Measurements from ENCODE around the gene FOXN4. TPM values are rescaled to one million over a fixed set of nuclear protein-coding genes. Genes with fewer than 3 reads are reported as not detected.

Gene FOXN4
- total and polyA plus RNA-seq, 2 of the 13 experiments (the other 11 are each of a cell fraction or from before 2014, with no cell fraction given) = 0.11 TPM; not detected in 1

- TF ChIP-seq HBP1 (CRISPR knock-in tag; IDR thresholded peaks at IDR 0.05; ENCODE audit: low read depth) = no peak
- no peak for TF ChIP-seq ZNF839 (CRISPR knock-in tag; IDR thresholded peaks at IDR 0.05; ENCODE audit: borderline replicate concordance)
- 0 out of 2 replicates have a peak, but pooled peaks have one; percentile 8 for TF ChIP-seq BHLHE40 (IDR thresholded peaks at IDR 0.05; ENCODE audit: low read length)
Observed at GRCh38 chr12:109305547-109305946, 3.5 kb downstream of the FOXN4 start (continued).

DNA sequence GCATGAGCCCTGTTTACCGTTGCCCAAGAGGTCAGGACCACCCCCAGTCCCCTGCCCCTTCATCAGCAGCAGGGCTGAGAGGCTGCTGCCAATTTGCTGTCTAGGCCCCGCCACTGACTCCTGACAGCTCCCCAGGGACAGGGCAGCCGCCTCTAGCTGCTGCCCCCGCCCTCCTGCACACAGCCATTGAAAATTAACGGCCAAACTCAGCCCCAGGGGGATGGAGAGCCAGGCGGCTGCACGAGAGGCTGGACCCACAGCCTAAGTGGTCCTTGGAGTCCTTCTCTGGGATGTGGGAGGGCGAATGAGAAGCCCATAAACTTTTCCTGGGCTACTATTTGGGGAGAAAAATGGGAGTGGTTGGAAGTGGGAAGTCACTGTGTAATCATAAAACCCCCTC lies 4.6 kb downstream of the FOXN4 start:
- ChIA-PET CTCF (ENCODE audit: low intra/inter-chr PET ratio, low total read pairs) (no interaction called here), POLR2A (no interaction called here)
- ATAC-seq (no peak), DNase-seq (ENCODE audit: low spot score) (no peak), FAIRE-seq (no peak)
- no peaks in the 10 kb centered on the region for H3K9me3 ChIP-seq (ENCODE audit: low read length)
- peaks cover 27% of the 10 kb centered on the region for H3K4me1 ChIP-seq (ENCODE audit: insufficient read depth, low read length)
- H3K27ac ChIP-seq (ENCODE audit: extremely low read length, insufficient read depth, low read length) = no peak overlapping the region
- H3K36me3 ChIP-seq (replicated peaks in 1 of 2; ENCODE audit: control insufficient read depth in 1 of 2, insufficient read depth in 2 of 2, low read length in 2 of 2) = no peaks in the 10 kb centered on the region
- H4K20me1 ChIP-seq (ENCODE audit: insufficient read depth, low read length) = no peaks in the 10 kb centered on the region
- in situ Hi-C loops (cut with HindIII; ENCODE audit: extremely low pct_ligation_motif_present, low pct_unique_long_range_greater_than_20kb) = no loop called here
- H3K27me3 ChIP-seq (ENCODE audit: control insufficient read depth in 1 of 2, insufficient read depth in 2 of 2, low read length in 2 of 2) = peaks cover 3 to 33% of the 10 kb centered on the region in 2 experiments
- BruUV-seq (replicated peaks) = no TSS peak
- no peak overlapping the region for H3K4me2 ChIP-seq (ENCODE audit: low read depth, low read length)
- H3K9ac ChIP-seq (ENCODE audit: insufficient read depth, low read depth, low read length) = no peak overlapping the region
- H2AFZ ChIP-seq (ENCODE audit: low read length) = no peak overlapping the region
- intact Hi-C loops (cut with micrococcal nuclease; ENCODE audit: unreplicated experiment) = no loop called here
- WGBS (ENCODE audit: low lambda C conversion rate) = 15% methylated on average over 4 of the region's 8 CpGs
- H3K79me2 ChIP-seq (ENCODE audit: insufficient read depth, low read length) = no peaks in the 10 kb centered on the region
- no peak overlapping the region for H3K4me3 ChIP-seq (replicated peaks in 1 of 3; ENCODE audit: insufficient read depth in 1 of 3, low read depth in 2 of 3, low read length in 3 of 3)
- no peak for TF ChIP-seq ZNF512B (CRISPR knock-in tag; IDR thresholded peaks at IDR 0.05; ENCODE audit: borderline replicate concordance)
- TF ChIP-seq ZNF543 (CRISPR knock-in tag; IDR thresholded peaks at IDR 0.05) = no peak
- TF ChIP-seq TFAP4 (IDR thresholded peaks at IDR 0.05; ENCODE audit: borderline replicate concordance, low read depth) = no peak
- TF ChIP-seq KAT8 (CRISPR knock-in tag; IDR thresholded peaks at IDR 0.05) = no peak
- TF ChIP-seq, protein P1, sequence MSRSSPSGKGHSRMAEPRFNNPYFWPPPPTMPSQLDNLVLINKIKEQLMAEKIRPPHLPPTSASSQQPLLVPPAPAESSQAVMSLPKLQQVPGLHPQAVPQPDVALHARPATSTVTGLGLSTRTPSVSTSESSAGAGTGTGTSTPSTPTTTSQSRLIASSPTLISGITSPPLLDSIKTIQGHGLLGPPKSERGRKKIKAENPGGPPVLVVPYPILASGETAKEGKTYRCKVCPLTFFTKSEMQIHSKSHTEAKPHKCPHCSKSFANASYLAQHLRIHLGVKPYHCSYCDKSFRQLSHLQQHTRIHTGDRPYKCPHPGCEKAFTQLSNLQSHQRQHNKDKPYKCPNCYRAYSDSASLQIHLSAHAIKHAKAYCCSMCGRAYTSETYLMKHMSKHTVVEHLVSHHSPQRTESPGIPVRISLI (CRISPR knock-in tag; IDR thresholded peaks at IDR 0.05; ENCODE audit: borderline replicate concordance) = no peak
- no peak for TF ChIP-seq SIN3B (IDR thresholded peaks at IDR 0.05; ENCODE audit: low read length)
- TF ChIP-seq NAIF1 (CRISPR knock-in tag; IDR thresholded peaks at IDR 0.05; ENCODE audit: borderline replicate concordance) = no peak
- TF ChIP-seq ZNF207 (IDR thresholded peaks at IDR 0.05; ENCODE audit: borderline replicate concordance) = no peak
- no peak for TF ChIP-seq ISX (CRISPR knock-in tag; conservative IDR thresholded peaks at IDR 0.05)
- TF ChIP-seq BCLAF1 (IDR thresholded peaks at IDR 0.05) = no peak
- TF ChIP-seq NFRKB (IDR thresholded peaks at IDR 0.05) = no peak
- TF ChIP-seq ZNF317 (CRISPR knock-in tag; IDR thresholded peaks at IDR 0.05) = no peak
- no peak for TF ChIP-seq DNMT3B (CRISPR knock-in tag; conservative IDR thresholded peaks at IDR 0.05)
